ENCODE data around the gene SP4. TPM values are rescaled to one million over a fixed set of nuclear protein-coding genes. Genes with fewer than 3 reads are reported as not detected.

SP4 gene
- total RNA-seq, 4 donors from 2014 or later: 4.2 to 16.5 (median 5.1) TPM

DNA sequence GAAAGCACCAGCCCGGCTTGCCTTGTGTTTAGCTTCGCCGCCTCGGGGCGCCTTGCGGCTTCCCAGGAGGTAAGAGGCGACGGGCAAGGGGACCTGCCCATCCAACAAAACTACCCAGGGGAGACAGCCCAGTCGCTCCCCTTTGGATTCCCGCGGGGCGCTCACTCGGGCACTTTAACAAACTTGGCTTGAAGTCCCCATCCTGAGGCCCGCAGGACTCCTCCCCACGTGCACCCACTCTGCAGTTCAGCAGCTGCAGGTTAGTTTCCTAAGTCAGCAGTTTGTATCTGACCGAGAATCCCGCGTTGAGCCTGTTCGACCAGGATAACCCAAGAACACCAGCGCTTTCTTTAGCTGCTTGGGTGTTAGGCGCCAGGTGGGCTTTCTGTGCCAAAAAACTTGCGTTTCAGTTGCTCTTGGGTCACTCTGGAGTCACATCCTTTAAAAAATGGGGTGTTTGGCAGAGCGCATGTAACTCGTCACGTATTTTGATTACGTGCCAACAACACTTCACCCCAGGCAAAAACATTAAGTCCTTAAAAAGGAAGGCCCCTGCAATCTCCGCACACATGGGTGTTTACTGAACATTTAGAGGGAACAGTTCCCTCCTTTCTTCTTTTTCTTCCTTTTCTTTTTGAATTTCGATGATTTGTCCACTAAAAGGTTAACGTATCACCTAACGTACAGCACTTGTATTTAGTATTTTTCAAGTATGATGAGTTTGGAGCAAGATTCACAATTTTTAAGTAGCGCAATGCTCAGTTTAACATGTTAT is 115.8 kb downstream of the SP4 start:
- Histone ChIP-seq H3K9me3 (no peaks in the 10 kb centered on the region), H3K27ac (peak overlapping the region in 1 of 4 donors; percentile 30), H3K4me3 (peak overlapping the region in 3 of 4 donors; percentile 24 to 56 (median 48)), H3K36me3 (no peaks in the 10 kb centered on the region), H3K27me3 (no peaks in the 10 kb centered on the region), H3K4me1 (peaks cover 0 to 14% (median 0%) of the 10 kb centered on the region in 4 donors)
- DNase-seq: peak in 1 of 3 donors; percentile 49
- TF ChIP-seq POLR2A (IDR thresholded peaks at IDR 0.05): no peak
- TF ChIP-seq, protein P1, sequence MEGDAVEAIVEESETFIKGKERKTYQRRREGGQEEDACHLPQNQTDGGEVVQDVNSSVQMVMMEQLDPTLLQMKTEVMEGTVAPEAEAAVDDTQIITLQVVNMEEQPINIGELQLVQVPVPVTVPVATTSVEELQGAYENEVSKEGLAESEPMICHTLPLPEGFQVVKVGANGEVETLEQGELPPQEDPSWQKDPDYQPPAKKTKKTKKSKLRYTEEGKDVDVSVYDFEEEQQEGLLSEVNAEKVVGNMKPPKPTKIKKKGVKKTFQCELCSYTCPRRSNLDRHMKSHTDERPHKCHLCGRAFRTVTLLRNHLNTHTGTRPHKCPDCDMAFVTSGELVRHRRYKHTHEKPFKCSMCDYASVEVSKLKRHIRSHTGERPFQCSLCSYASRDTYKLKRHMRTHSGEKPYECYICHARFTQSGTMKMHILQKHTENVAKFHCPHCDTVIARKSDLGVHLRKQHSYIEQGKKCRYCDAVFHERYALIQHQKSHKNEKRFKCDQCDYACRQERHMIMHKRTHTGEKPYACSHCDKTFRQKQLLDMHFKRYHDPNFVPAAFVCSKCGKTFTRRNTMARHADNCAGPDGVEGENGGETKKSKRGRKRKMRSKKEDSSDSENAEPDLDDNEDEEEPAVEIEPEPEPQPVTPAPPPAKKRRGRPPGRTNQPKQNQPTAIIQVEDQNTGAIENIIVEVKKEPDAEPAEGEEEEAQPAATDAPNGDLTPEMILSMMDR (IDR thresholded peaks at IDR 0.05): no peak

DNA sequence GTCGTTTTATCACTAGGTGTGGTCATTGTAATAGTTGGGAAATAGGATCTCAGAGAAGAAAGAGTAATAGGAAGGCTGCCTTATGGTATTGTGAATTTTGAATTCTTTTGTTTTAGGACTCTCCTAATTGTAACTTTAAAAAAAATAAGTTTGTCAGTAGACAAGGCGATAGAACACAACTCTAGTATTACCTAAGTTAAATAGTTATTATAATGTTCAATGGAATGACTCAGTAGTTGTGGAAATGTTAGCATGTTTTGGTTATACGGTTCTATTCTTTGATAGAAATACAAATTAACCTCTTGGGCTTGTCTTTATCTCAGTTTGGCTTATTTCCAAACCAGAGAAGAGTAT is 116.4 kb downstream of the SP4 start:
- H3K9me3 ChIP-seq: no peaks in the 10 kb centered on the region
- H3K27me3 ChIP-seq: no peaks in the 10 kb centered on the region
- no peak for TF ChIP-seq POLR2A (IDR thresholded peaks at IDR 0.05)
- no peaks in the 10 kb centered on the region for H3K36me3 ChIP-seq
- peaks cover 0 to 14% (median 0%) of the 10 kb centered on the region in 4 donors for H3K4me1 ChIP-seq
- DNase-seq: no peak
- no peak overlapping the region for H3K27ac ChIP-seq
- no peak overlapping the region for H3K4me3 ChIP-seq

DNA sequence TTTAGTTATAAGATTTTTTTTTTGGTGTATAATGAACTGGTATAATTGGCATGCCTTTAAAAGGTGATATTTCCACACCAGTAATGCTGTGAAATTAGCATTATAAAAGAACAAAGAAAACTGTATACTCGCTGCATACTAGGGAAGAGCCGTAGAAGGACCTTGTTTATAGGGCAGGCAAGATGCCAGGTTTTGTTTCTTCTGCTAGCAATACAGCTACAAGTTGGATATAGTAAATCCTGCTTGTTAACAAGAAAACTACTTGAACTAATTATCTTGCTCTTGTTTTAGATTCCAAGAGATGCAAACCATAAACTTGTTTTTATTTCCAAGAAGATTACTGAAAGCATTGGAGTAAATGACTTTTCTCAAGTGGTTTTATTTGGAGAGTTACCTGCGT is 116.8 kb downstream of the SP4 start:
- Histone ChIP-seq H3K36me3 (no peaks in the 10 kb centered on the region), H3K4me1 (peaks cover 0 to 14% (median 0%) of the 10 kb centered on the region in 4 donors), H3K27me3 (no peaks in the 10 kb centered on the region), H3K4me3 (no peak overlapping the region), H3K9me3 (no peaks in the 10 kb centered on the region), H3K27ac (no peak overlapping the region)
- no peak for DNase-seq
- TF ChIP-seq, protein P1 (IDR thresholded peaks at IDR 0.05): no peak
- no peak for TF ChIP-seq POLR2A (IDR thresholded peaks at IDR 0.05)

DNA sequence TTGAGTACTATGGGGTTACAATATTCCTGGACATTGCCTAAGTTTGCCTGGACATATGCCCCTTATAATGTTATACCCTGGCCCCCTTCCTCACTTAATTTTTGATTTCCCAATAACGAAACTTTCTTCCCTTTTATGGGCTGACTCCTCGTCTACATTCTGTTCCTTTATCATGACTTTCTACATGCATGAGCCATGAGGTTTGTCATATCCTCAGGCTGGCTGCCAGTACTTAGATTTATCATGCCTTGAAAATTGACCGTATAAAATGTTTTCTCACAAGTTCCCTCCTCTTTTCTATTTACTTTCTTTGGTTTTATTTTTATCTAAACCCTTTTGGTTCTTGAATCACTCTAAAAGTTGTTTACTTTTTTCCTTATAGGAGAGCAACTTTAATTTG is 119.6 kb downstream of the SP4 start:
- no peak for DNase-seq
- Histone ChIP-seq H3K9me3 (no peaks in the 10 kb centered on the region), H3K36me3 (no peaks in the 10 kb centered on the region), H3K27ac (no peak overlapping the region), H3K4me1 (peaks cover 0 to 14% (median 0%) of the 10 kb centered on the region in 4 donors), H3K4me3 (no peak overlapping the region), H3K27me3 (no peaks in the 10 kb centered on the region)
- no peak for TF ChIP-seq POLR2A (IDR thresholded peaks at IDR 0.05)
- TF ChIP-seq, protein P1 (IDR thresholded peaks at IDR 0.05): no peak

DNA sequence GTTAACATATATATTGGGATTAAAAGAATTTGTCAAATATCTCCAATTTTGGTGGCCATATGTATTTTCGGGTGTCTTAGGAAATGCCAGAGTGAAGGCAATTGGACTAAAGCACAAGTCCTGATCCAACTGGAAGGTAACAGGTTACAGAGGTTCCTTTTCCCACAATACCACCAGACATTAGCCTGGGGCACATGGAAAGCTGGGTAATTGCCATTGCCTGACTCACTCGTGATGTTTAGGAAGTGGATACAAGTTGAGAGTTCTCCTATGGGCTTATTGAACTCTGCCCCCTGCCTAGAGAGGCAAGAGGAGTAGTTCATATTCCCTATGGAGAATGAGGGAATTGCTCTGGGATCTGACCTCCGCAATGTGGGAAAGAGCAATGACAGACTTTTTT is 120.6 kb downstream of the SP4 start:
- TF ChIP-seq, protein P1 (IDR thresholded peaks at IDR 0.05): no peak
- no peak for TF ChIP-seq POLR2A (IDR thresholded peaks at IDR 0.05)
- Histone ChIP-seq H3K27me3 (no peaks in the 10 kb centered on the region), H3K27ac (no peak overlapping the region), H3K4me3 (no peak overlapping the region), H3K9me3 (no peaks in the 10 kb centered on the region), H3K36me3 (no peaks in the 10 kb centered on the region), H3K4me1 (peaks cover 0 to 5% (median 0%) of the 10 kb centered on the region in 4 donors)
- DNase-seq: no peak

DNA sequence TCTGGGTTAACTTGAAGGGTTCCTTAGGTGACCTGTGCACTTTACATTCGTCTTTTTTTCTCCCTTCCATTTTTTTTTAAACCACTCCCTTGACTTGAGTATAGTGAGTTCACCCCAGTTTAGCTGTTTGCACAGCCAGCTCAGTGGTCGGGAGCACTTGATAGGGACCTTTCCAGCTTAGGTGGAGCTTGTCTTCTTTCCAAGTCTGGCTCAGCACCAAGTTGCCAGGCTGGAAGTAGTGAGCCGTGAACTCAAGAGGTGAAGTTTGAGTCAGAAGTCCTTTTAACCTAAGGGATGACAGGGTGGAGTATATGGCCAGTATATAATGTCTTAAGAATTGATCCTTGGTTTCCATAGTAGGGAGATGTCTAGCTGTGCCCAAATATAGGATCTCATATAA is 122.2 kb downstream of the SP4 start:
- Histone ChIP-seq H3K4me1 (no peaks in the 10 kb centered on the region), H3K9me3 (no peaks in the 10 kb centered on the region), H3K36me3 (no peaks in the 10 kb centered on the region), H3K4me3 (no peak overlapping the region), H3K27ac (no peak overlapping the region), H3K27me3 (no peaks in the 10 kb centered on the region)
- DNase-seq: no peak
- TF ChIP-seq, protein P1 (IDR thresholded peaks at IDR 0.05): no peak
- no peak for TF ChIP-seq POLR2A (IDR thresholded peaks at IDR 0.05)

All from Peyer's patch (tissue), 4 donors.